ENCODE measurements around the gene ERCC4.

The ERCC4 gene

GRCh38 chr16:13953501-13953900, 33.5 kb downstream of the ERCC4 start:
- no peak overlapping the region for H3K4me3 ChIP-seq
- TF ChIP-seq CTCF (IDR thresholded peaks at IDR 0.05) = no peak

GRCh38 chr16:13956635-13957196, 36.8 kb downstream of the ERCC4 start:
- no peak for TF ChIP-seq CTCF (IDR thresholded peaks at IDR 0.05)
- peak overlapping the region; percentile 49 to 88 for H3K27ac ChIP-seq
- H3K4me3 ChIP-seq = peak overlapping the region; percentile 62
- DNase-seq (ENCODE audit: low spot score) = no peak

More at GRCh38 chr16:13953501-13953900, 33.5 kb downstream of the ERCC4 start:
- no peak overlapping the region for H3K27ac ChIP-seq
- DNase-seq (ENCODE audit: low spot score) = no peak

- TF ChIP-seq CTCF (IDR thresholded peaks at IDR 0.05) = no peak
- DNase-seq (ENCODE audit: low spot score) = peak; percentile 78
- peak overlapping the region; percentile 49 to 88 for H3K27ac ChIP-seq
- peak overlapping the region; percentile 62 for H3K4me3 ChIP-seq
These were observed 37.5 kb downstream of the ERCC4 start for GRCh38 chr16:13957197-13958078.

- no peak for TF ChIP-seq CTCF (IDR thresholded peaks at IDR 0.05)
- DNase-seq (ENCODE audit: low spot score) = no peak
- H3K4me3 ChIP-seq = no peak overlapping the region
- no peak overlapping the region for H3K27ac ChIP-seq
These were observed 38.5 kb downstream of the ERCC4 start for GRCh38 chr16:13958474-13958873.

- no peak for TF ChIP-seq CTCF (IDR thresholded peaks at IDR 0.05)
- Histone ChIP-seq H3K4me3 (no peak overlapping the region), H3K27ac (no peak overlapping the region)
- DNase-seq (ENCODE audit: low spot score) = no peak
These were observed 39.7 kb downstream of the ERCC4 start for GRCh38 chr16:13959626-13960025.

GRCh38 chr16:13961099-13961811, 41.3 kb downstream of the ERCC4 start:
- TF ChIP-seq CTCF (IDR thresholded peaks at IDR 0.05) = no peak
- DNase-seq (ENCODE audit: low spot score) = no peak
- Histone ChIP-seq H3K27ac (no peak overlapping the region), H3K4me3 (no peak overlapping the region)

Data from coronary artery (tissue), 2 donors.